GM12878 (cell line): ENCODE data around the gene PTPN5. TPM values are rescaled to one million over a fixed set of nuclear protein-coding genes. Genes with fewer than 3 reads are reported as not detected.

Experiments used
- ATAC-seq: fragments of 200-7000 bp; cut with Tn5 transposase; 3 replicates; pipeline ENCODE4 v1.9.1; 2020; ENCODE audit warnings: mild to moderate bottlenecking, moderate library complexity
- BruUV-seq: library from RNA; stranded (reverse); fragments of 400-500 nt; replicated peaks from 2 replicates; lab custom pipeline; 2021; lab: Mats Ljungman, UMichigan
- CTCF ChIA-PET: fragments of 300-600 bp; sonication (Branson Sonifier 250); formaldehyde crosslinking; extraction: SDS; loops from one replicate; lab custom pipeline; 2021; ENCODE audit warnings: inconsistent platforms; lab: Yijun Ruan, JAX
- POLR2A ChIA-PET: fragments of 350-600 bp; formaldehyde crosslinking; extraction: SDS; loops from one replicate; lab custom pipeline; 2021; ENCODE audit warnings: inconsistent platforms; lab: Charles Lee
- RAD21 ChIA-PET: fragments of 300-600 bp; sonication (Branson Sonifier 250); formaldehyde crosslinking; loops from one replicate; lab custom pipeline; 2023; ENCODE audit warnings: antibody characterized with exemption; ENCODE audit not compliant: unreplicated experiment; lab: Charles Lee
- SMC1A ChIA-PET: fragments of 300-600 bp; sonication (Branson Sonifier 250); formaldehyde crosslinking; loops from one replicate; lab custom pipeline; 2023; ENCODE audit not compliant: unreplicated experiment, uncharacterized antibody; lab: Charles Lee
- DNase-seq: peaks from one replicate; pipeline ENCODE4 v3.0.0-alpha.2; 2011; ENCODE audit warnings: low read depth, low spot score
- FAIRE-seq: peaks from 3 replicates; lab custom pipeline; 2011; peaks lifted over from hg19 to GRCh38; lab: Jason Lieb, UNC
- H2AFZ ChIP-seq: 2 replicates; pipeline ENCODE4 v1.6.0; 2011; ENCODE audit warnings: low read depth, low read length, control low read depth; ENCODE audit not compliant: control insufficient read depth
- H3K27ac ChIP-seq: 2 replicates; pipeline ENCODE4 v1.5.1; 2011; ENCODE audit warnings: control low read depth; ENCODE audit not compliant: control insufficient read depth, insufficient read depth
- H3K27me3 ChIP-seq, 2 experiments: replicated peaks in 1 of 2; 2 replicates each; pipeline versions ENCODE4 v1.6.0 to v1.6.1; 2011; ENCODE audit warnings: low read length in 1 of 2; ENCODE audit not compliant: control insufficient read depth in 2 of 2, insufficient read depth in 2 of 2
- H3K36me3 ChIP-seq, 2 experiments: 2 replicates each; pipeline ENCODE4 v1.5.1; 2011; ENCODE audit warnings: low read length in 1 of 2; ENCODE audit not compliant: control insufficient read depth in 2 of 2, insufficient read depth in 2 of 2
- H3K4me1 ChIP-seq: 2 replicates; pipeline ENCODE4 v1.6.1; 2011; ENCODE audit warnings: mild to moderate bottlenecking, low read length, moderate library complexity, mixed read lengths; ENCODE audit not compliant: control insufficient read depth, insufficient read depth
- H3K4me2 ChIP-seq: 2 replicates; pipeline ENCODE4 v1.6.0; 2011; ENCODE audit warnings: control low read depth; ENCODE audit not compliant: control insufficient read depth, insufficient read depth
- H3K4me3 ChIP-seq: fragments of 200-600 bp; sonication (generic); 2 replicates; pipeline ENCODE4 v1.5.1; 2016
- H3K79me2 ChIP-seq: 2 replicates; pipeline ENCODE4 v1.6.0; 2011; ENCODE audit warnings: low read length; ENCODE audit not compliant: control insufficient read depth, insufficient read depth
- H3K9ac ChIP-seq: 2 replicates; pipeline ENCODE4 v1.8.0; 2011; ENCODE audit warnings: low read length, control low read depth, mixed read lengths; ENCODE audit not compliant: control insufficient read depth, insufficient read depth
- H3K9me3 ChIP-seq: replicated peaks from 3 replicates; pipeline ENCODE4 v1.5.1; 2011; ENCODE audit warnings: mild to moderate bottlenecking, low read length; ENCODE audit not compliant: control insufficient read depth, insufficient read depth
- H4K20me1 ChIP-seq: 2 replicates; pipeline ENCODE4 v1.6.0; 2011; ENCODE audit not compliant: control insufficient read depth, insufficient read depth
- BHLHE40 ChIP-seq, 2 experiments: fragments of 450-650 bp in 1 of 2; IDR thresholded peaks; 2 replicates each; pipeline ENCODE4 v1.6.1; 2011 to 2017; ENCODE audit warnings: low read depth in 2 of 2, borderline replicate concordance in 1 of 2, improper control_type of control experiment in 1 of 2, low read length in 1 of 2, mild to moderate bottlenecking in 1 of 2
- CBX3 ChIP-seq: fragments of 200-600 bp; sonication (generic); IDR thresholded peaks from 2 replicates; pipeline ENCODE4 v1.6.1; 2016; ENCODE audit warnings: low read depth, borderline replicate concordance
- DPF2 ChIP-seq: fragments of 450-650 bp; IDR thresholded peaks from 2 replicates; pipeline ENCODE4 v1.6.1; 2017; ENCODE audit warnings: mild to moderate bottlenecking
- NFYB ChIP-seq: IDR thresholded peaks from 2 replicates; pipeline ENCODE4 v1.6.1; 2011; ENCODE audit warnings: low read depth, mild to moderate bottlenecking, low read length, improper control_type of control experiment, moderate library complexity; ENCODE audit not compliant: insufficient read depth
- POU2F2 ChIP-seq: IDR thresholded peaks from 3 replicates; pipeline ENCODE4 v1.6.1; 2011; ENCODE audit warnings: low read depth, mild to moderate bottlenecking, low read length, borderline replicate concordance
- TARDBP ChIP-seq: IDR thresholded peaks from 2 replicates; pipeline ENCODE4 v1.6.1; 2016; ENCODE audit warnings: borderline replicate concordance
- TCF12 ChIP-seq: IDR thresholded peaks from 2 replicates; pipeline ENCODE4 v1.6.1; 2011; ENCODE audit warnings: low read depth, mild to moderate bottlenecking, low read length
- YBX1 ChIP-seq: fragments of 450-650 bp; IDR thresholded peaks from 2 replicates; pipeline ENCODE4 v1.6.1; 2016; ENCODE audit warnings: antibody characterized with exemption
- ZNF622 ChIP-seq: fragments of 450-650 bp; IDR thresholded peaks from 2 replicates; pipeline ENCODE4 v1.6.1; 2017; ENCODE audit warnings: mild to moderate bottlenecking, inconsistent platforms
- ZSCAN29 ChIP-seq: fragments of 450-650 bp; IDR thresholded peaks from 2 replicates; pipeline ENCODE4 v1.6.1; 2017; ENCODE audit warnings: mild to moderate bottlenecking, moderate library complexity
- WGBS: methylation state at CpG from one replicate; pipeline ENCODE4 v1.1.6; 2016; ENCODE audit warnings: low lambda C conversion rate; ENCODE audit not compliant: insufficient replicate concordance, insufficient coverage; ENCODE audit errors: missing lambda C conversion rate; 5-methylcytosine and 5-hydroxymethylcytosine counted together
- in situ Hi-C: fragments of 300-500 bp; cut with MboI; formaldehyde crosslinking; loops from 9 replicates; pipeline ENCODE4 v1.14.3; 2018; ENCODE audit warnings: mixed read lengths
- intact Hi-C: fragments of 100-400 bp; cut with micrococcal nuclease; formaldehyde crosslinking; loops from one replicate; pipeline ENCODE4 v1.14.2; 2022; ENCODE audit not compliant: unreplicated experiment
- polyA plus RNA-seq, 11 experiments: library from polyadenylated mRNA; depleted of rRNA in 4 of 11; unstranded in 6 of 11; stranded (reverse) in 5 of 11; fragments of >200 nt; fragmentation: Nextera tagmentation in 4 of 11; fragmentation: Illumina TruSeq in 1 of 11; extraction: Ambion mirVana in 4 of 11; extraction: Trizol in 1 of 11; gene quantifications; 1 replicate in 1 of 11; 2 replicates in 10 of 11; pipeline versions ENCODE4 v1.2.1 to v1.2.3, GENCODE V29; 2011 to 2016; ENCODE audit warnings: inconsistent platforms in 2 of 11, missing spikeins in 2 of 11, low read depth in 1 of 11
- total RNA-seq, 4 experiments: library from RNA; depleted of rRNA in 3 of 4; stranded (reverse); fragments of >200 nt in 3 of 4; fragmentation: Illumina TruSeq in 1 of 4; extraction: Trizol in 1 of 4; gene quantifications; 2 replicates each; pipeline versions ENCODE4 v1.2.1 to v1.2.3, GENCODE V29; 2013 to 2021
- TF ChIP-seq, protein P1 (sequence below): IDR thresholded peaks from 2 replicates; pipeline ENCODE4 v1.6.1; 2012; ENCODE audit warnings: low read depth, low read length, improper control_type of control experiment
- TF ChIP-seq, protein P2 (sequence below): fragments of 450-650 bp; IDR thresholded peaks from 2 replicates; pipeline ENCODE4 v1.6.1; 2017; ENCODE audit warnings: borderline replicate concordance
- TF ChIP-seq, protein P3 (sequence below): IDR thresholded peaks from 2 replicates; pipeline ENCODE4 v1.6.1; 2012; ENCODE audit warnings: improper control_type of control experiment, low read depth, low read length; ENCODE audit not compliant: insufficient replicate concordance

PTPN5 gene
- total and polyA plus RNA-seq, 10 of the 15 experiments (the other 5 are each of a cell fraction or from before 2014, with no cell fraction given), result 0.04 to 0.06 (median 0.05) TPM; not detected in 7

DNA sequence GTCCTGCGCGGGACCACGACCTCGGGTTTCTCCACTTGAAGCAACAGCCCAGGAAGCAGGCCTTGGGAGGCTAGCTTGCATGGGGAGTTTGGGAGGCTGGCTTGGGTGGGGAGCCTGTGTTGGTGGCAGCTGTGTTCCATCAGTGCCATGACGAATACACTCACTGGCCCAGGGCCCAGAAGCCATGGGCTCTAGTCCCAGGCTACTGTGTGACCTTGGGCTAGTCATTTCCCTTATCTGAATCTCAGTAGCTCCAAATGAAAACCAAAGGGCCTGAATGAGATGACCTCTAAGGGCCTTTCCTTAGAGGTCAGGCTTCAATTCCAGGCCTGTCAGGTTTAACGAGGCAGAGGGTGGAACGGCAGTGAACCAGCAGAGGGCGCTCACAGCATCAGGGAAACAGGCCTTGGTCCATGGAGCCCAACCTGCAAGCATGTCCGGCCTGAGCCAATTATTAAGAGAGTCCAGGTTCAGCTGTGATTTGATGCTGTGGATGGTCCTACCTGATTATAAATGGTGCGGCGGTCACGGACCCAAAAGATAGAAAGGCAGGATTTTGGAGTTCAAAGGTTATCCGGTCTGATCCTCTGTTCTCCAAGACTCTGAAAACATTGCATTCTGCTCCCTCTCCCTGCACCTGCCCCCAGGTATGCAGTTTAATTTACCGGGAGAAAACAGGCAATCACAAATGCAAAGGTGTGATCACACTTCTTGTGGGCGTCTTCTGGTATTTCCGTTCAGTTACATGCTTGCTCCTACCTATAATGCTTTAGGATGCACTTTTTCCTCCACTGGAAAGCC lies 15.9 kb downstream of the PTPN5 start (continued):
- TF ChIP-seq YBX1 (no peak), ZSCAN29 (no peak), POU2F2 (no peak), NFYB (no peak), CBX3 (no peak)
- TF ChIP-seq, protein P1, sequence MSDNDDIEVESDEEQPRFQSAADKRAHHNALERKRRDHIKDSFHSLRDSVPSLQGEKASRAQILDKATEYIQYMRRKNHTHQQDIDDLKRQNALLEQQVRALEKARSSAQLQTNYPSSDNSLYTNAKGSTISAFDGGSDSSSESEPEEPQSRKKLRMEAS, result no peak

DNA sequence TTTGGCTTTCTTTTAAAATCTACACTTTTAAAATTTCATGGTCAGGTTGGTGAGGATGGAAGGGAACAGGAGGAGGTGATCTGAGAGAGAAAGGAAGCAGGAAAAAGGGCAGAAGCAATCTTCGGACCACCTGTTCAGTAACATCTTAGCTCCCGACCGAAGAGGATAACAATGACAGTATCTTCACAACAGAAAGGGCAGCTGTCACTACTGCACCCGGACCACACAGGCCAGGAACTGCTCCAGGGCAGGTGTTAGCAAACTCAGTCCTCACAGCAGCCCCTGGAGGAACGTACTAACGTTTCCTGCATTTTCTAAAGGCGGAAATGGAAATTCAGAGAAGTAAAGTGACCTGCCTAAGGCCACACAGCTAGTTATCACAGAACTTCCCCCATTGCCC lies 16.8 kb downstream of the PTPN5 start:
- Histone ChIP-seq H3K4me2 (no peak overlapping the region), H2AFZ (no peak overlapping the region), H3K27ac (no peak overlapping the region), H3K4me3 (no peak overlapping the region), H3K79me2 (no peaks in the 10 kb centered on the region), H3K9me3 (no peaks in the 10 kb centered on the region; the same call in 2 of the 3 replicates), H3K4me1 (peaks cover 13% of the 10 kb centered on the region), H3K36me3 (no peaks in the 10 kb centered on the region), H4K20me1 (no peaks in the 10 kb centered on the region), H3K9ac (no peak overlapping the region), H3K27me3 (no peaks in the 10 kb centered on the region)
- ATAC-seq (no peak), FAIRE-seq (no peak), DNase-seq (no peak)
- intact Hi-C loops, result loop anchor here (1.0 kb wide), 2 partner anchors 28 to 78 kb away; no protein-coding TSS in a partner anchor
- ChIA-PET SMC1A (interaction anchor here (0.6 to 11.8 kb wide), 16 partner anchors 9 to 248 kb away, joined by 3 to 174 read pairs (median 4); partner anchors contain the start of genes TSG101 and UEVLD), RAD21 (interaction anchor here (0.9 to 5.1 kb wide), 11 partner anchors 10 to 235 kb away, joined by 3 to 34 read pairs (median 4); no protein-coding TSS in a partner anchor), POLR2A (interaction anchor here (0.7 kb wide), 1 partner anchor 21 kb away, joined by 4 read pairs; no protein-coding TSS in a partner anchor), CTCF (interaction anchor here (0.7 to 7.9 kb wide), 25 partner anchors 10 to 660 kb away, joined by 3 to 310 read pairs (median 5); no protein-coding TSS in a partner anchor)
- in situ Hi-C loops, result no loop called here
- BruUV-seq, result no TSS peak
- WGBS, result 64% methylated on average over 7 of the region's 7 CpGs
- no peak for TF ChIP-seq ZNF622
- TF ChIP-seq, protein P2, sequence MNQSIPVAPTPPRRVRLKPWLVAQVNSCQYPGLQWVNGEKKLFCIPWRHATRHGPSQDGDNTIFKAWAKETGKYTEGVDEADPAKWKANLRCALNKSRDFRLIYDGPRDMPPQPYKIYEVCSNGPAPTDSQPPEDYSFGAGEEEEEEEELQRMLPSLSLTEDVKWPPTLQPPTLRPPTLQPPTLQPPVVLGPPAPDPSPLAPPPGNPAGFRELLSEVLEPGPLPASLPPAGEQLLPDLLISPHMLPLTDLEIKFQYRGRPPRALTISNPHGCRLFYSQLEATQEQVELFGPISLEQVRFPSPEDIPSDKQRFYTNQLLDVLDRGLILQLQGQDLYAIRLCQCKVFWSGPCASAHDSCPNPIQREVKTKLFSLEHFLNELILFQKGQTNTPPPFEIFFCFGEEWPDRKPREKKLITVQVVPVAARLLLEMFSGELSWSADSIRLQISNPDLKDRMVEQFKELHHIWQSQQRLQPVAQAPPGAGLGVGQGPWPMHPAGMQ, result no peak
- no peak for TF ChIP-seq DPF2
- no peak for TF ChIP-seq TARDBP
- TF ChIP-seq, protein P3, sequence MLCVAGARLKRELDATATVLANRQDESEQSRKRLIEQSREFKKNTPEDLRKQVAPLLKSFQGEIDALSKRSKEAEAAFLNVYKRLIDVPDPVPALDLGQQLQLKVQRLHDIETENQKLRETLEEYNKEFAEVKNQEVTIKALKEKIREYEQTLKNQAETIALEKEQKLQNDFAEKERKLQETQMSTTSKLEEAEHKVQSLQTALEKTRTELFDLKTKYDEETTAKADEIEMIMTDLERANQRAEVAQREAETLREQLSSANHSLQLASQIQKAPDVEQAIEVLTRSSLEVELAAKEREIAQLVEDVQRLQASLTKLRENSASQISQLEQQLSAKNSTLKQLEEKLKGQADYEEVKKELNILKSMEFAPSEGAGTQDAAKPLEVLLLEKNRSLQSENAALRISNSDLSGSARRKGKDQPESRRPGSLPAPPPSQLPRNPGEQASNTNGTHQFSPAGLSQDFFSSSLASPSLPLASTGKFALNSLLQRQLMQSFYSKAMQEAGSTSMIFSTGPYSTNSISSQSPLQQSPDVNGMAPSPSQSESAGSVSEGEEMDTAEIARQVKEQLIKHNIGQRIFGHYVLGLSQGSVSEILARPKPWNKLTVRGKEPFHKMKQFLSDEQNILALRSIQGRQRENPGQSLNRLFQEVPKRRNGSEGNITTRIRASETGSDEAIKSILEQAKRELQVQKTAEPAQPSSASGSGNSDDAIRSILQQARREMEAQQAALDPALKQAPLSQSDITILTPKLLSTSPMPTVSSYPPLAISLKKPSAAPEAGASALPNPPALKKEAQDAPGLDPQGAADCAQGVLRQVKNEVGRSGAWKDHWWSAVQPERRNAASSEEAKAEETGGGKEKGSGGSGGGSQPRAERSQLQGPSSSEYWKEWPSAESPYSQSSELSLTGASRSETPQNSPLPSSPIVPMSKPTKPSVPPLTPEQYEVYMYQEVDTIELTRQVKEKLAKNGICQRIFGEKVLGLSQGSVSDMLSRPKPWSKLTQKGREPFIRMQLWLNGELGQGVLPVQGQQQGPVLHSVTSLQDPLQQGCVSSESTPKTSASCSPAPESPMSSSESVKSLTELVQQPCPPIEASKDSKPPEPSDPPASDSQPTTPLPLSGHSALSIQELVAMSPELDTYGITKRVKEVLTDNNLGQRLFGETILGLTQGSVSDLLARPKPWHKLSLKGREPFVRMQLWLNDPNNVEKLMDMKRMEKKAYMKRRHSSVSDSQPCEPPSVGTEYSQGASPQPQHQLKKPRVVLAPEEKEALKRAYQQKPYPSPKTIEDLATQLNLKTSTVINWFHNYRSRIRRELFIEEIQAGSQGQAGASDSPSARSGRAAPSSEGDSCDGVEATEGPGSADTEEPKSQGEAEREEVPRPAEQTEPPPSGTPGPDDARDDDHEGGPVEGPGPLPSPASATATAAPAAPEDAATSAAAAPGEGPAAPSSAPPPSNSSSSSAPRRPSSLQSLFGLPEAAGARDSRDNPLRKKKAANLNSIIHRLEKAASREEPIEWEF, result no peak
- TF ChIP-seq BHLHE40 (IDR thresholded peaks at IDR 0.05; ENCODE audit: borderline replicate concordance in 1 of 2, low read depth in 2 of 2, low read length in 1 of 2), result no peak
- no peak for TF ChIP-seq TCF12
